ENCODE data around the gene PAGE2B.
"Not testable (repeated sequence)": the region's sequence is repeated elsewhere in the genome, so short reads cannot be mapped to it uniquely, and the experiment has no call there.

Gene PAGE2B

DNA sequence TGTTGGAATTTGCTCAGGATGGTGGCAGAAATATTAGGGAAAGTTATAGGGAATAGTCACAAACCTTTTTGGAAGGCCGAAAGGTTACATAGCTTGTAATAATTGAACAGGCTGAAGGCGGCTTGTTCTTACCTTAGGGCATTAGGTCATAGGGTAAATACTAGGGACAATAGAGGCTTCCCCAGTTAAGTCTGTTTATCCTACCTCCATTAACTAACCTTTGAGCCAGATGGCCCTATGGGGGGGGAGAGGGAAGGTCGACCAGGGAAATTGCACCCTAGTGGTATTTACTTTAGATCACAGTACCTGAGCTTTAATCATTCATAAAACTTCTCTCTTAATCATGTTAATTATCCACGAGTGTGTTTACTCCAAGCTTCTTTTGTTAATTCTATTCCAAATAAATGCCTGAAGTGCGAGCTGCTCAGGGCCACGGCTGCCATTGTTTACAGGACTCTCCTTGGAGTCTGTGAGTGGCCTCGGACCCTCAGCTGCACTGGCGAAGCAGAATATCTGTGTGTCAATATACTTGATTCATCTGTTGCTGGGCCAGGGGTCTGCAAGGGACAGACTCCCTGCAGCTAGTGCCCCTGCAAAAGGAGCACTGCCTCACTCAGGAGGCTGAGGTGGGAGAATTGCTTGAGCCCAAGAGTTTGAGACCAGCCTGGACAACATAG lies 36.9 kb downstream of the PAGE2B start:
- DNase-seq, result no peak

DNA sequence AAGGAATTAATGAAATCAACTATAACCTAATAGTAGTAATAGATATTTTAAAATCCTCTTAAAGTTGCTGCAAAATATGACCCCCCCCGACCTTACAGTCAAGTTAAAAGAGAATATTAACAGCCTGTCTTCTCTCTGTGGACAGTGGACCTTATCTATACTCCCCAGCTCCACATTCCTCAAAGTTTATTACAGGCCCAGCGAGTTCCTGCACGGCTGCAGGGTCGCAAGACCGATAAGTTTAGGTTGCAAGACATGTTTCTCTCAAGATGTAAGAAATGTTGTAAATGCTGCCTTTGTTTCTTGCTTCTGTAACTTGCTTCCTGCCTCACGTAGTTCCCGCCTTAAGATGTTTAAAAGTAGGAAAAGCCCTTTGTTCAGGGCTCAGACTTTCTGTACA lies 41.8 kb downstream of the PAGE2B start:
- DNase-seq, result not testable (repeated sequence)

DNA sequence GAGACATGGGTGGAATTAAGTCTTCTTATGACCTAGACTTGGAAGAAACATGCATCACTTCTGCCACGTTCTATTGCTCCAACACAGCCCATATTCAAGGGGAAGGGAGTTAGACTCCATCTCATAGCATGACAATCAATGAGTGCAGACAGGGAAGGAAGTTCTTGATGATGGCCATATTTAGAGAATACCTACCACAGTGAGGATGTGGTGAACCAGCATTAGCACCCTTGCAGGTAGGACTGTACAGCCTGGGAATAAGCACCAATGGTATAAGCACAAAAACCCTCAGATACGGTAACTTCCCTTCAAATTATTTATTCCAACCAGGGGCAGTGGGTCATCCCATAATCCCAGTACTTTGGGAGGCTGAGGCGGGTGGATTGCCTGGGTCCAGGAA lies 43.7 kb downstream of the PAGE2B start:
- DNase-seq, result no peak

DNA sequence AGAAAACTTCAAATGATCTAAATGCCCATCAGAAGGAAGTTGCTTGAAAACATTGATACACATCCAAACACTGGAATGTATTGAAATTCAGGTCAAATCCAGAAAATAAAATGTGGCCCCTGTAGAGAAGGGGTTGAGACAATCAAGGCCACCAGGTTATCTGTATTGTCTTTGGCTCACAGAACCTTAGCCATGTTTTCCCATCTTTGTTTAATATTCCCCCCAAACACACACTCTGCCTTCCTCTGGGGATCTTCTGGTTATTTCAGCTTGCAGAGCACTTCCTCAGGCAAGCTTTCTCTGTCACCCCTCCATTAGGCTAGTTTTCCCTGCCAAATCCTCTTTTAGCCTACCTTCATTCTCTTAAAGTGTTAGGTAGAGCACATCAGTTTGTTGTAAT lies 44.4 kb downstream of the PAGE2B start:
- no peak for DNase-seq

DNA sequence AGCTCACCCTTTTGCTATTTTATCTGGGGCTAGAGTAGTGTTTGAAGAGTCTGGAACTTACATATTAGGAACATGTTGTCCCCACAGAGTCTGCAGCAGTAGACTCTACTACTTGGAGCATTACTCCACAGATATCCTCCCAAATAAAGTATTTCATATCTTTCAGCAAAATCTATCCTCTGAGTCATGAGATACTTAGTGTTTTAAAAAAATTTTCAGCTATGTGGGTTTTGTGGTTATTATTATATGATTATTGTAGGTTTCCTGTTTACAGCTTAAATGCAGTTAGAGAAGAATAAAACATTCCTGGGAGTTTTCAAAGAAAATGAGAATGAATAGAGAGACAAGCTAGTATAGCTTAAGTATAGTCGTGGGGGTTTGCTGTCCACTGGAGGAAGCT lies 44.9 kb downstream of the PAGE2B start:
- peak; percentile 4 for DNase-seq

DNA sequence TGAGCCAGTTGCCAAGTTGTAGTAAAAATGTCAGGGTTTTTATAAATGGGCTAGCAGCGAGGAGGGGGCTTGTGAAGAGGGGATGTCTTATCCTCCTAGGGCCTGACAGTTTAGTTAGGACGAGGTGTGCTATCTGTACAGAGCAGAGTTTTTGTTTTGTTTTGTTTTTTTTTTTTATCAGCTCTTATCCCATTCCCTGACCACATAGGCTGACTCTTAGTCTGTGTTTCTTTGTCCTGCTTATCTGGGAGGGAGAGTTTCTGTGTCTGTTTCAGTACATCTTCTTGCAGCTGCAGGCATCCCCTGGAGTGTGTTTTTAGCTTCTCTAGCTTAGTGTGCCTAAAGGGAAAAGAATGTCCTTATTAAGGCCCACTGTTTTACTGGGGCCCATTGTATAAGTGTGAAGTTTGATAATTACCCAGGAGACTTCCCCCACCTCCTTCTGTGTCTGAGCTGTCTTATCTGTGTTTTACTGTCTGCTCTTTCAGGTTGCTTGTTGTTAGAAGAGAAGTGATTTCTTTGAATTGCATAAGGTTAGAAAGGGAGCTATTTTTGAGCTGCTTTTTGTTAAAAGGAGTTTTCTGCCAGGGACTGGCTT lies 46.0 kb downstream of the PAGE2B start:
- no peak for DNase-seq

DNA sequence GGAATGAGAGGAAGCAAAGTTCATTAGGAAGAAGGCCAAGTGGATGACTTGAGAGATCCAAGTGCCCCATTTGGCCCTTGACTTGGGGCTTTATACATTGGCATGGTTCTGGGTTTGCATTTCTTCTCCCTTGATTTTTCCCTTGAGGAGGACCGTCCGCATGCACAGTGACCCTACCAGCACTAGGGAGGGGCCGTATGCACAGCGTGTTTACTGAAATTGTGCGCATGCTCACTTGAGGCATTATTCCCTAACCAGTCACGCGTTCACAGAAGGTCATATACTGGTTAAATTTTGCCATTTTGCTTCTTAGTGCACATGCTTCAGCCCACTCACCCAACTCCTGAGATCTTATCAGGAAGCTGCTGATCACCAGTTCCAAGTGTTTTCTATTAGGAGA lies 49.1 kb downstream of the PAGE2B start:
- no peak for DNase-seq

DNA sequence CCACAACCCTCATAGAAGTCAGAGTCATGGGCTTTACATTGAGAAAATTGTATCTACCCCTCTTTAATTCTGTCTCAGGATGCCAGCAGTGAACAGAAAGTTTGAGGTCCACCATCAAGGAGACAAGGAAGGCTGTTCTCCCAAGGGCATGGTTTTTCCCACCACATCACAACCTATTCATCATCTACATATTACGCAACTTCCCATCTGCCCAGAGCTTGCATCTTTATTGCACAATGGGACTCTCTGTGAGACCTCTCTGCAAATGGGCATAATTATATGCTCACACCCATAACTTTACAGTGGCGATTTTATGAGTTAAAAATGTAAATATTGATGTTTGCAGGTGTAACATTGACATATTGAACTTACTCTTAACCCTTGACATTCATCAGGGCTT lies 52.9 kb downstream of the PAGE2B start:
- peak; percentile 1 for DNase-seq
